Panc1 (cell line): ENCODE results near the gene LRRN3. TPM values are rescaled to one million over a fixed set of nuclear protein-coding genes. Genes with fewer than 3 reads are reported as not detected.
A peak's percentile ranks its signal among the peaks of the same experiment; 100 is the strongest.

Experiments
- ATAC-seq: fragments of 200-7000 bp; cut with Tn5 transposase; 2 replicates; pipeline ENCODE4 v1.9.1; 2020; ENCODE audit warnings: mild to moderate bottlenecking, moderate library complexity
- BruUV-seq: library from RNA; stranded (reverse); fragments of 400-500 nt; replicated peaks from 2 replicates; lab custom pipeline; 2021; lab: Mats Ljungman, UMichigan
- CTCF ChIA-PET: fragments of 300-600 bp; sonication (Branson Sonifier 250); formaldehyde crosslinking; loops from one replicate; lab custom pipeline; 2022; ENCODE audit warnings: antibody characterized with exemption; lab: Charles Lee
- POLR2A ChIA-PET: fragments of 300-600 bp; sonication (Branson Sonifier 250); formaldehyde crosslinking; loops from one replicate; lab custom pipeline; 2022; ENCODE audit warnings: antibody characterized with exemption; lab: Charles Lee
- DNase-seq: peaks from one replicate; pipeline ENCODE4 v3.0.0-alpha.2; 2010; ENCODE audit warnings: low read depth, low spot score
- H3K27ac ChIP-seq: 2 replicates; pipeline ENCODE4 v1.5.1; 2011; ENCODE audit warnings: mild to moderate bottlenecking, low read length, inconsistent platforms
- H3K27me3 ChIP-seq: fragments of 200-500 bp; sonication (Bioruptor generic); 2 replicates; pipeline ENCODE4 v1.6.0; 2014; ENCODE audit warnings: low read length, inconsistent platforms; ENCODE audit not compliant: control insufficient read depth, insufficient read depth
- H3K36me3 ChIP-seq: fragments of 200-500 bp; sonication (Bioruptor generic); 2 replicates; pipeline ENCODE4 v1.5.1; 2014; ENCODE audit warnings: inconsistent platforms, mild to moderate bottlenecking, low read length, moderate library complexity; ENCODE audit not compliant: control insufficient read depth, insufficient read depth
- H3K4me1 ChIP-seq: 2 replicates; pipeline ENCODE4 v1.5.1; 2011; ENCODE audit warnings: inconsistent platforms, mild to moderate bottlenecking, low read length, moderate library complexity; ENCODE audit not compliant: control insufficient read depth, insufficient read depth
- H3K4me3 ChIP-seq, 2 experiments: 2 replicates each; pipeline ENCODE4 v1.5.1; 2011 to 2012; ENCODE audit warnings: low read depth in 2 of 2, low read length in 2 of 2, mild to moderate bottlenecking in 2 of 2, inconsistent platforms in 1 of 2, moderate library complexity in 1 of 2
- H3K9me3 ChIP-seq: fragments of 200-500 bp; sonication (Bioruptor generic); 2 replicates; pipeline ENCODE4 v1.5.1; 2014; ENCODE audit warnings: low read depth, mild to moderate bottlenecking, inconsistent platforms, low read length, moderate library complexity; ENCODE audit not compliant: control insufficient read depth, insufficient read depth
- CTCF ChIP-seq: fragments of 450-650 bp; IDR thresholded peaks from 2 replicates; pipeline ENCODE4 v1.5.1; 2017; ENCODE audit warnings: mild to moderate bottlenecking
- POLR2AphosphoS5 ChIP-seq: IDR thresholded peaks from 2 replicates; pipeline ENCODE4 v1.6.1; 2012; ENCODE audit warnings: mild to moderate bottlenecking, low read depth, low read length, moderate library complexity
- SIN3A ChIP-seq: IDR thresholded peaks from 2 replicates; pipeline ENCODE4 v1.6.1; 2012; ENCODE audit warnings: low read depth, mild to moderate bottlenecking, low read length, moderate library complexity, borderline replicate concordance; ENCODE audit not compliant: insufficient read depth
- TCF7L2 ChIP-seq: IDR thresholded peaks from 2 replicates; pipeline ENCODE4 v1.6.1; 2011; ENCODE audit warnings: mild to moderate bottlenecking, low read depth, low read length, inconsistent platforms
- in situ Hi-C: cut with HindIII; loops from 2 replicates; pipeline ENCODE4 v1.10.0; 2016; ENCODE audit warnings: low sequenced_read_pairs, low pct_unique_long_range_greater_than_20kb
- intact Hi-C: fragments of 100-400 bp; cut with micrococcal nuclease; formaldehyde crosslinking; loops from one replicate; pipeline ENCODE4 v1.10.0; 2022; ENCODE audit not compliant: unreplicated experiment
- total RNA-seq: library from RNA; stranded (reverse); gene quantifications from one replicate; pipeline ENCODE4 v1.2.1, GENCODE V29; 2021; ENCODE audit not compliant: unreplicated experiment
- TF ChIP-seq, protein P1 (sequence below), 2 experiments: IDR thresholded peaks; 2 replicates each; pipeline ENCODE4 v1.6.1; 2011 to 2012; ENCODE audit warnings: low read depth in 2 of 2, control low read depth in 1 of 2, low read length in 1 of 2, mild to moderate bottlenecking in 1 of 2, moderate library complexity in 1 of 2; ENCODE audit not compliant: insufficient read depth in 1 of 2

The LRRN3 gene
- total RNA-seq, 1 experiment from 2014 or later, result 0.15 TPM

GRCh38 chr7:111137296-111138192 is 46.6 kb downstream of the LRRN3 start:
- BruUV-seq, result no TSS peak
- Histone ChIP-seq H3K4me3 (no peak overlapping the region), H3K27ac (no peak overlapping the region), H3K9me3 (no peaks in the 10 kb centered on the region), H3K36me3 (no peaks in the 10 kb centered on the region), H3K27me3 (no peaks in the 10 kb centered on the region), H3K4me1 (no peaks in the 10 kb centered on the region; the same call in 1 of the 2 replicates)
- TF ChIP-seq SIN3A (no peak), TCF7L2 (no peak), CTCF (no peak), POLR2AphosphoS5 (no peak)
- TF ChIP-seq, protein P1, sequence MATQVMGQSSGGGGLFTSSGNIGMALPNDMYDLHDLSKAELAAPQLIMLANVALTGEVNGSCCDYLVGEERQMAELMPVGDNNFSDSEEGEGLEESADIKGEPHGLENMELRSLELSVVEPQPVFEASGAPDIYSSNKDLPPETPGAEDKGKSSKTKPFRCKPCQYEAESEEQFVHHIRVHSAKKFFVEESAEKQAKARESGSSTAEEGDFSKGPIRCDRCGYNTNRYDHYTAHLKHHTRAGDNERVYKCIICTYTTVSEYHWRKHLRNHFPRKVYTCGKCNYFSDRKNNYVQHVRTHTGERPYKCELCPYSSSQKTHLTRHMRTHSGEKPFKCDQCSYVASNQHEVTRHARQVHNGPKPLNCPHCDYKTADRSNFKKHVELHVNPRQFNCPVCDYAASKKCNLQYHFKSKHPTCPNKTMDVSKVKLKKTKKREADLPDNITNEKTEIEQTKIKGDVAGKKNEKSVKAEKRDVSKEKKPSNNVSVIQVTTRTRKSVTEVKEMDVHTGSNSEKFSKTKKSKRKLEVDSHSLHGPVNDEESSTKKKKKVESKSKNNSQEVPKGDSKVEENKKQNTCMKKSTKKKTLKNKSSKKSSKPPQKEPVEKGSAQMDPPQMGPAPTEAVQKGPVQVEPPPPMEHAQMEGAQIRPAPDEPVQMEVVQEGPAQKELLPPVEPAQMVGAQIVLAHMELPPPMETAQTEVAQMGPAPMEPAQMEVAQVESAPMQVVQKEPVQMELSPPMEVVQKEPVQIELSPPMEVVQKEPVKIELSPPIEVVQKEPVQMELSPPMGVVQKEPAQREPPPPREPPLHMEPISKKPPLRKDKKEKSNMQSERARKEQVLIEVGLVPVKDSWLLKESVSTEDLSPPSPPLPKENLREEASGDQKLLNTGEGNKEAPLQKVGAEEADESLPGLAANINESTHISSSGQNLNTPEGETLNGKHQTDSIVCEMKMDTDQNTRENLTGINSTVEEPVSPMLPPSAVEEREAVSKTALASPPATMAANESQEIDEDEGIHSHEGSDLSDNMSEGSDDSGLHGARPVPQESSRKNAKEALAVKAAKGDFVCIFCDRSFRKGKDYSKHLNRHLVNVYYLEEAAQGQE (IDR thresholded peaks at IDR 0.05; ENCODE audit: insufficient read depth in 1 of 2, low read depth in 2 of 2, low read length in 1 of 2), result no peak
- intact Hi-C loops, result no loop called here
- ChIA-PET POLR2A (no interaction called here), CTCF (no interaction called here)
- ATAC-seq (peak; percentile 72), DNase-seq (no peak)
- in situ Hi-C loops, result no loop called here

GRCh38 chr7:111138193-111138569 is 47.3 kb downstream of the LRRN3 start:
- BruUV-seq, result no TSS peak
- H3K27me3 ChIP-seq, result no peaks in the 10 kb centered on the region
- no peaks in the 10 kb centered on the region for H3K9me3 ChIP-seq
- ATAC-seq (peak; percentile 73), DNase-seq (peak; percentile 76)
- H3K27ac ChIP-seq, result no peak overlapping the region
- POLR2A ChIA-PET, result no interaction called here
- intact Hi-C loops, result no loop called here
- peak; percentile 31; the same call in 1 of the 2 replicates for TF ChIP-seq TCF7L2
- TF ChIP-seq SIN3A, result no peak
- TF ChIP-seq, protein P1 (IDR thresholded peaks at IDR 0.05; ENCODE audit: insufficient read depth in 1 of 2, low read depth in 2 of 2, low read length in 1 of 2), result no peak
- TF ChIP-seq CTCF, result no peak
- TF ChIP-seq POLR2AphosphoS5, result no peak
- in situ Hi-C loops, result no loop called here
- no peaks in the 10 kb centered on the region for H3K36me3 ChIP-seq
- H3K4me3 ChIP-seq, result no peak overlapping the region
- CTCF ChIA-PET, result no interaction called here
- H3K4me1 ChIP-seq, result no peaks in the 10 kb centered on the region; the same call in 1 of the 2 replicates
